Esophagus squamous epithelium (tissue), 4 donors: ENCODE data around the gene NDUFA12.

Source experiments
- POLR2A ChIP-seq, 4 donors: fragments of 450-650 bp; IDR thresholded peaks; one replicate each; pipeline ENCODE4 v1.6.1; 2017; ENCODE audit warnings: antibody characterized with exemption in 4 of 4, mild to moderate bottlenecking in 4 of 4, moderate library complexity in 3 of 4
- TF ChIP-seq, protein P1 (sequence below), 6 experiments: fragments of 450-650 bp in 4 of 6; fragments of 200-600 bp in 2 of 6; sonication (generic) in 2 of 6; IDR thresholded peaks; one replicate each; pipeline ENCODE4 v1.5.1; 2016 to 2019; ENCODE audit warnings: antibody characterized with exemption in 6 of 6, mild to moderate bottlenecking in 4 of 6, moderate library complexity in 4 of 6

DNA sequence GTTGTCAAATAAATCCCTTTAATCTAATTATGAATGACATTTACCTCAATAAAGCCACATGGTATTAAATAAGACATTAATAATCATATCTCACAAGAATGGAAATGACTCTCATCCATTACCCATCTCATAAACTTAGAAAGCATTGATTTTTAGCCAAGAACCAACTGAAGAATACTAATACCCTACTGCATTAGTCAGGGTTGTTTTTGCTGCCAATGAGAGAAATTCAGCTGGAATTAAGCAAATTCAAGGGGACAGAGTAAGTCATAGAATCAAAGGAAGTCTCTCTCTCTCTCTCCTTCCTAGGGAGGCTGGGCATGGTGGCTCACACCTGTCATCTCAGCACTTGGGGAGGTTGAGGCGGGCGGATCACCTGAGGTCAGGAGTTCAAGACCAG is 41.6 kb downstream of the NDUFA12 start:
- TF ChIP-seq POLR2A (IDR thresholded peaks at IDR 0.05), result no peak
- TF ChIP-seq, protein P1, sequence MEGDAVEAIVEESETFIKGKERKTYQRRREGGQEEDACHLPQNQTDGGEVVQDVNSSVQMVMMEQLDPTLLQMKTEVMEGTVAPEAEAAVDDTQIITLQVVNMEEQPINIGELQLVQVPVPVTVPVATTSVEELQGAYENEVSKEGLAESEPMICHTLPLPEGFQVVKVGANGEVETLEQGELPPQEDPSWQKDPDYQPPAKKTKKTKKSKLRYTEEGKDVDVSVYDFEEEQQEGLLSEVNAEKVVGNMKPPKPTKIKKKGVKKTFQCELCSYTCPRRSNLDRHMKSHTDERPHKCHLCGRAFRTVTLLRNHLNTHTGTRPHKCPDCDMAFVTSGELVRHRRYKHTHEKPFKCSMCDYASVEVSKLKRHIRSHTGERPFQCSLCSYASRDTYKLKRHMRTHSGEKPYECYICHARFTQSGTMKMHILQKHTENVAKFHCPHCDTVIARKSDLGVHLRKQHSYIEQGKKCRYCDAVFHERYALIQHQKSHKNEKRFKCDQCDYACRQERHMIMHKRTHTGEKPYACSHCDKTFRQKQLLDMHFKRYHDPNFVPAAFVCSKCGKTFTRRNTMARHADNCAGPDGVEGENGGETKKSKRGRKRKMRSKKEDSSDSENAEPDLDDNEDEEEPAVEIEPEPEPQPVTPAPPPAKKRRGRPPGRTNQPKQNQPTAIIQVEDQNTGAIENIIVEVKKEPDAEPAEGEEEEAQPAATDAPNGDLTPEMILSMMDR (IDR thresholded peaks at IDR 0.05), result no peak
